K562 (cell line): Measurements from ENCODE around the gene NF1. TPM values are rescaled to one million over a fixed set of nuclear protein-coding genes. Genes with fewer than 3 reads are reported as not detected.

Experiments used
- ATAC-seq: fragments of 200-7000 bp; cut with Tn5 transposase; 3 replicates; pipeline ENCODE4 v1.9.1; 2020; ENCODE audit warnings: moderate library complexity
- BruUV-seq: library from RNA; stranded (reverse); fragments of 400-500 nt; replicated peaks from 2 replicates; lab custom pipeline; 2021; lab: Mats Ljungman, UMichigan
- CTCF ChIA-PET: fragments of 300-600 bp; formaldehyde crosslinking; extraction: SDS; loops from one replicate; lab custom pipeline; 2021; ENCODE audit warnings: low intra/inter-chr PET ratio; lab: Yijun Ruan, JAX
- POLR2A ChIA-PET: fragments of 300-600, 350-650 bp; sonication (Branson Sonifier 250); formaldehyde crosslinking; extraction: SDS; loops from one replicate; lab custom pipeline; 2021; ENCODE audit warnings: antibody characterized with exemption, inconsistent platforms; lab: Yijun Ruan, JAX
- DNase-seq, 4 experiments: peaks; one replicate each; pipeline versions ENCODE4 v3.0.0 to v3.0.0-alpha.2; 2011 to 2018; ENCODE audit warnings: low spot score in 3 of 4, mixed read lengths in 3 of 4; ENCODE audit errors: extremely low read depth in 1 of 4
- FAIRE-seq: peaks from 2 replicates; lab custom pipeline; 2011; peaks lifted over from hg19 to GRCh38; lab: Jason Lieb, UNC
- H2AFZ ChIP-seq: 2 replicates; pipeline ENCODE4 v1.6.0; 2011; ENCODE audit warnings: low read depth, low read length, control low read depth, inconsistent platforms
- H3K27ac ChIP-seq: fragments of 200-600 bp; 3 replicates; pipeline ENCODE4 v1.8.0; 2011; ENCODE audit warnings: low read depth, mild to moderate bottlenecking, control low read depth, inconsistent platforms, low read length, moderate library complexity, mixed read lengths; ENCODE audit errors: extremely low read depth
- H3K27me3 ChIP-seq, 2 experiments: fragments of 300-600 bp in 1 of 2; 2 replicates in 1 of 2; 3 replicates in 1 of 2; pipeline versions ENCODE4 v1.6.0 to v1.8.0; 2011; ENCODE audit warnings: inconsistent platforms in 2 of 2, low read length in 2 of 2, mild to moderate bottlenecking in 1 of 2, mixed read lengths in 1 of 2, moderate library complexity in 1 of 2; ENCODE audit not compliant: control insufficient read depth in 2 of 2, insufficient read depth in 2 of 2
- H3K36me3 ChIP-seq: fragments of 300-600 bp; 3 replicates; pipeline ENCODE4 v1.8.0; 2011; ENCODE audit warnings: mild to moderate bottlenecking, low read length, inconsistent platforms; ENCODE audit not compliant: control insufficient read depth, insufficient read depth
- H3K4me1 ChIP-seq, 2 experiments: fragments of 200-600 bp in 1 of 2; replicated peaks in 1 of 2; 2 replicates in 1 of 2; 3 replicates in 1 of 2; pipeline versions ENCODE4 v1.5.1 to v1.8.0; 2011; ENCODE audit warnings: inconsistent platforms in 2 of 2, low read length in 2 of 2, mild to moderate bottlenecking in 1 of 2, mixed read lengths in 1 of 2, moderate library complexity in 1 of 2; ENCODE audit not compliant: control insufficient read depth in 2 of 2, insufficient read depth in 2 of 2
- H3K4me2 ChIP-seq: 2 replicates; pipeline ENCODE4 v1.6.1; 2011; ENCODE audit warnings: low read length, control low read depth, inconsistent platforms, mixed read lengths; ENCODE audit not compliant: insufficient read depth
- H3K4me3 ChIP-seq: fragments of 200-600 bp; sonication (generic), shearing (Covaris generic); 2 replicates; pipeline ENCODE4 v1.5.1; 2016; ENCODE audit warnings: control low read depth, inconsistent platforms
- H3K79me2 ChIP-seq: fragments of 200-600 bp; 3 replicates; pipeline ENCODE4 v1.8.0; 2011; ENCODE audit warnings: low read length, inconsistent platforms; ENCODE audit not compliant: control insufficient read depth, insufficient read depth
- H3K9ac ChIP-seq, 2 experiments: 2 replicates each; pipeline versions ENCODE4 v1.6.0 to v1.6.1; 2011; ENCODE audit warnings: low read depth in 2 of 2, low read length in 2 of 2, control low read depth in 1 of 2, inconsistent platforms in 1 of 2, mild to moderate bottlenecking in 1 of 2, mixed read lengths in 1 of 2; ENCODE audit not compliant: insufficient read depth in 1 of 2
- H3K9me1 ChIP-seq: one replicate; pipeline ENCODE4 v1.6.0; 2011; ENCODE audit warnings: inconsistent platforms, mild to moderate bottlenecking, low read length, moderate library complexity; ENCODE audit not compliant: control insufficient read depth, insufficient read depth
- H3K9me3 ChIP-seq: replicated peaks from 2 replicates; pipeline ENCODE4 v1.5.1; 2011; ENCODE audit warnings: low read depth, low read length, inconsistent platforms; ENCODE audit not compliant: control insufficient read depth, insufficient read depth
- H4K20me1 ChIP-seq: replicated peaks from 2 replicates; pipeline ENCODE4 v1.6.1; 2011; ENCODE audit warnings: low read length, inconsistent platforms, mixed read lengths; ENCODE audit not compliant: control insufficient read depth, insufficient read depth
- CBX3 ChIP-seq, 2 experiments: IDR thresholded peaks; 1 replicate in 1 of 2; 2 replicates in 1 of 2; pipeline ENCODE4 v1.6.1; 2012; ENCODE audit warnings: inconsistent platforms in 2 of 2, low read length in 2 of 2, borderline replicate concordance in 1 of 2, control low read depth in 1 of 2
- CREB3L1 ChIP-seq: fragments of 450-650 bp; IDR thresholded peaks from 2 replicates; pipeline ENCODE4 v1.6.1; 2014; ENCODE audit warnings: low read depth, mild to moderate bottlenecking, moderate library complexity, borderline replicate concordance
- ELK1 ChIP-seq: sonication (generic); formaldehyde crosslinking; IDR thresholded peaks from 2 replicates; pipeline ENCODE4 v1.8.1; 2022; ENCODE audit warnings: missing genetic modification reagents
- HNRNPK ChIP-seq: fragments of 200-400 bp; formaldehyde crosslinking; IDR thresholded peaks from one replicate; pipeline ENCODE4 v1.6.1; 2018; ENCODE audit warnings: mild to moderate bottlenecking, low read depth, low read length; ENCODE audit not compliant: poor library complexity, severe bottlenecking
- KLF10 ChIP-seq: fragments of 250-450 bp; sonication (Bioruptor Pico); IDR thresholded peaks from 2 replicates; pipeline ENCODE4 v1.6.1; 2021; ENCODE audit warnings: matching md5 sums
- LEF1 ChIP-seq: fragments of 450-650 bp; IDR thresholded peaks from 2 replicates; pipeline ENCODE4 v1.6.1; 2016; ENCODE audit warnings: mild to moderate bottlenecking
- MIER1 ChIP-seq: fragments of 450-650 bp; IDR thresholded peaks from 2 replicates; pipeline ENCODE4 v1.6.1; 2016; ENCODE audit warnings: antibody characterized with exemption, mild to moderate bottlenecking, low read depth
- RAD21 ChIP-seq, 2 experiments: fragments of 250-450 bp in 1 of 2; fragments of 450-650 bp in 1 of 2; sonication (Bioruptor Pico) in 1 of 2; formaldehyde crosslinking in 1 of 2; IDR thresholded peaks in 1 of 2; conservative IDR thresholded peaks in 1 of 2; 2 replicates each; pipeline versions ENCODE4 v1.4.0 to v1.8.0; 2020 to 2022; ENCODE audit warnings: mild to moderate bottlenecking in 2 of 2, moderate library complexity in 1 of 2
- RB1 ChIP-seq: fragments of 450-650 bp; IDR thresholded peaks from 2 replicates; pipeline ENCODE4 v1.6.1; 2017; ENCODE audit warnings: low read depth, mild to moderate bottlenecking
- ZBTB8A ChIP-seq: fragments of 450-650 bp; IDR thresholded peaks from 2 replicates; pipeline ENCODE4 v1.6.1; 2018; ENCODE audit warnings: mild to moderate bottlenecking, moderate library complexity; ENCODE audit not compliant: partially characterized antibody
- ZNF347 ChIP-seq: fragments of 450-650 bp; formaldehyde crosslinking; IDR thresholded peaks from 2 replicates; pipeline ENCODE4 v1.4.0; 2020; ENCODE audit warnings: low read depth, mild to moderate bottlenecking, moderate library complexity
- WGBS: fragments of 100-300 bp; shearing (Covaris generic); methylation state at CpG from one replicate; pipeline ENCODE4 v1.1.6; 2016; ENCODE audit warnings: low coverage, mixed read lengths; ENCODE audit not compliant: insufficient coverage; ENCODE audit errors: missing lambda C conversion rate; 5-methylcytosine and 5-hydroxymethylcytosine counted together
- in situ Hi-C: fragments of 300-500 bp; cut with MboI; formaldehyde crosslinking; loops from 4 replicates; pipeline ENCODE4 v1.15.0; 2018; ENCODE audit warnings: inconsistent platforms, mixed read lengths
- intact Hi-C: fragments of 100-400 bp; cut with micrococcal nuclease; formaldehyde crosslinking; loops from 2 replicates; pipeline ENCODE4 v1.14.2; 2022
- polyA plus RNA-seq, 8 experiments: library from polyadenylated mRNA; depleted of rRNA in 4 of 8; stranded (reverse) in 5 of 8; unstranded in 3 of 8; fragments of >200 nt; fragmentation: Nextera tagmentation in 2 of 8; fragmentation: Illumina TruSeq in 1 of 8; extraction: Ambion mirVana in 2 of 8; extraction: Trizol in 1 of 8; gene quantifications; 2 replicates each; pipeline versions ENCODE4 v1.2.1 to v1.2.3, GENCODE V29; 2011 to 2014; ENCODE audit warnings: inconsistent platforms in 1 of 8, missing spikeins in 1 of 8
- total RNA-seq, 7 experiments: library from RNA; depleted of rRNA in 6 of 7; stranded (reverse); fragments of >200 nt in 6 of 7; fragmentation: Illumina TruSeq in 2 of 7; extraction: Trizol in 2 of 7; gene quantifications; 2 replicates each; pipeline versions ENCODE4 v1.2.1 to v1.2.3, GENCODE V29; 2011 to 2021; ENCODE audit warnings: low replicate concordance in 1 of 7

Gene NF1
- total and polyA plus RNA-seq, 9 of the 15 experiments (the other 6 are each of a cell fraction or from before 2014, with no cell fraction given), result 3.4 to 41.9 (median 24.3) TPM

DNA sequence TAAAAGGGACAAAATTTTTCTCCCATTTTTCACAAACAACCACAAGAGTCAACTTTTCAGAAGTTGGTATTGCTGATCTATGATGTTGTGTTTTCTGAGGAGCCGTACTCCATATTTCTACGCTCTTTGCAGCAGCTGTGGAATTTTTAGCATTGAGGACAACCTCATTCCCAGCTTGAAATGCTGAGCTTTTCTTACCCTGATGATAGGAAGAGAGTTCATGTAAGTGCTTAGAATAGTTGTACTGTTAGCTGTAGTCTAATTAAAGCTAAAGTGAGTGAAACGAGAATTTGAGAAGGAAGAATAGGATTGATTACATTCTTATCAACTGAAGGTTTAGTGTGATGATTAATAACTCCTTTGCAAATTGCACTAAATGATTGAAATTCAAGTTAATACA lies 72.3 kb downstream of the NF1 start:
- Histone ChIP-seq H2AFZ (no peak overlapping the region), H3K4me2 (no peak overlapping the region), H3K4me3 (no peak overlapping the region), H3K27me3 (no peaks in the 10 kb centered on the region), H3K9ac (no peak overlapping the region), H3K79me2 (no peaks in the 10 kb centered on the region), H3K9me1 (no peaks in the 10 kb centered on the region), H3K4me1 (no peaks in the 10 kb centered on the region), H3K36me3 (peaks cover 34% of the 10 kb centered on the region; the same call in 2 of the 3 replicates), H4K20me1 (no peaks in the 10 kb centered on the region), H3K9me3 (no peaks in the 10 kb centered on the region), H3K27ac (no peak overlapping the region)
- intact Hi-C loops, result no loop called here
- DNase-seq (no peak), ATAC-seq (no peak), FAIRE-seq (no peak)
- 98% methylated on average over 3 of the region's 3 CpGs for WGBS
- no TSS peak for BruUV-seq
- ChIA-PET CTCF (no interaction called here), POLR2A (no interaction called here)
- no peak for TF ChIP-seq CBX3 (IDR thresholded peaks at IDR 0.05; ENCODE audit: borderline replicate concordance in 1 of 2, low read length in 2 of 2)
- no peak for TF ChIP-seq HNRNPK
- TF ChIP-seq MIER1, result no peak
- TF ChIP-seq ZBTB8A, result no peak
- TF ChIP-seq LEF1, result no peak
- TF ChIP-seq KLF10, result no peak
- in situ Hi-C loops, result no loop called here

DNA sequence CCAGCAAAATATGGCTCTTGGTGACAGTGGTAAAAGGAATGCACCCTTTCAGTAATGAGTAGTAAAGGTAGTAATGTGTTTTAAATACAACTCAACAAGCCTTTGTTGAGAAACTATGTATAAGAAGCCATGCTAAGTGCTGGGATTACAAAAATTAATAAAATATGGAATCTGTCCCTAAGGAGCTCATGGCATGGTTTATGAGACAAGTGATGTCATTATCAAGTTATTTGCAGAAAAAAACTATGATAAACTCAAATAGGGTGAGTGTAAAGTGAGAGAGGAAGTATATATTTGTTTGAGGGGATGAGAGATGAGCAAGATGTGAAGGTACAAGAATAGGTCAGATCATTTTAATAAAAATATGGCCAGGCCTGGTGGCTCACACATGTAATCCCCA lies 76.9 kb downstream of the NF1 start:
- ChIA-PET POLR2A (no interaction called here), CTCF (no interaction called here)
- Histone ChIP-seq H3K4me2 (no peak overlapping the region), H3K4me3 (no peak overlapping the region), H3K9ac (no peak overlapping the region), H3K27me3 (no peaks in the 10 kb centered on the region), H4K20me1 (no peaks in the 10 kb centered on the region), H3K27ac (no peak overlapping the region), H3K79me2 (no peaks in the 10 kb centered on the region), H3K9me1 (no peaks in the 10 kb centered on the region), H3K4me1 (no peaks in the 10 kb centered on the region), H2AFZ (no peak overlapping the region), H3K36me3 (peaks cover 12% of the 10 kb centered on the region; the same call in 2 of the 3 replicates), H3K9me3 (no peaks in the 10 kb centered on the region)
- ATAC-seq (no peak), DNase-seq (no peak), FAIRE-seq (no peak)
- intact Hi-C loops (no loop called here), in situ Hi-C loops (no loop called here)
- no TSS peak for BruUV-seq
- no peak for TF ChIP-seq ZBTB8A
- TF ChIP-seq CREB3L1, result no peak
- no peak for TF ChIP-seq ELK1 (CRISPR knock-in tag)
- no peak for TF ChIP-seq ZNF347 (CRISPR knock-in tag)
- no peak for TF ChIP-seq RB1
- TF ChIP-seq RAD21 (CRISPR knock-in tag; conservative IDR thresholded peaks at IDR 0.05 in 1 of 2, IDR thresholded peaks at IDR 0.05 in 1 of 2), result no peak
